Spinal cord (tissue), 10 donors: ENCODE results near the gene CPNE2. TPM values are rescaled to one million over a fixed set of nuclear protein-coding genes. Genes with fewer than 3 reads are reported as not detected.
A peak's percentile ranks its signal among the peaks of the same experiment; 100 is the strongest.
"Not testable (repeated sequence)": the region's sequence is repeated elsewhere in the genome, so short reads cannot be mapped to it uniquely, and the experiment has no call there.

Source experiments
- DNase-seq, 6 donors: peaks; one replicate each; pipeline versions ENCODE4 v3.0.0 to v3.0.0-alpha.2; 2013 to 2015; ENCODE audit warnings: low spot score in 6 of 6, low read depth in 4 of 6
- H3K27ac ChIP-seq: one replicate; pipeline ENCODE4 v1.5.1; 2013; ENCODE audit warnings: low read depth, low read length, control low read depth
- H3K27me3 ChIP-seq: one replicate; pipeline ENCODE4 v1.6.1; 2013; ENCODE audit warnings: low read length; ENCODE audit not compliant: control insufficient read depth, insufficient read depth
- H3K36me3 ChIP-seq: one replicate; pipeline ENCODE4 v1.6.1; 2013; ENCODE audit warnings: low read length; ENCODE audit not compliant: control insufficient read depth, insufficient read depth
- H3K4me1 ChIP-seq: one replicate; pipeline ENCODE4 v1.6.1; 2013; ENCODE audit warnings: low read length; ENCODE audit not compliant: control insufficient read depth, insufficient read depth
- H3K4me3 ChIP-seq: one replicate; pipeline ENCODE4 v1.5.1; 2013; ENCODE audit warnings: low read depth, low read length, control low read depth
- H3K9me3 ChIP-seq: one replicate; pipeline ENCODE4 v1.6.1; 2013; ENCODE audit warnings: low read length; ENCODE audit not compliant: control insufficient read depth, insufficient read depth
- WGBS: methylation state at CpG from one replicate; pipeline ENCODE4 v1.1.5; 2013; ENCODE audit warnings: missing lambda C conversion rate; ENCODE audit not compliant: insufficient coverage; 5-methylcytosine and 5-hydroxymethylcytosine counted together
- polyA plus RNA-seq, 2 donors: library from polyadenylated mRNA; unstranded; fragments of 120-200 nt; gene quantifications; one replicate each; pipeline ENCODE4 v1.2.1, GENCODE V29; 2013; ENCODE audit not compliant: insufficient read length in 2 of 2
- total RNA-seq, 2 donors: library from RNA; depleted of rRNA in 1 of 2; stranded (reverse); fragments of 120-200 nt in 1 of 2; fragments of >200 nt in 1 of 2; gene quantifications; one replicate each; pipeline versions ENCODE4 v1.2.3 to v1.2.4, GENCODE V29; 2013 to 2014
- donor health status: healthy.

The CPNE2 gene
- total and polyA plus RNA-seq, 4 donors = 56.4 to 197 (median 121) TPM

DNA sequence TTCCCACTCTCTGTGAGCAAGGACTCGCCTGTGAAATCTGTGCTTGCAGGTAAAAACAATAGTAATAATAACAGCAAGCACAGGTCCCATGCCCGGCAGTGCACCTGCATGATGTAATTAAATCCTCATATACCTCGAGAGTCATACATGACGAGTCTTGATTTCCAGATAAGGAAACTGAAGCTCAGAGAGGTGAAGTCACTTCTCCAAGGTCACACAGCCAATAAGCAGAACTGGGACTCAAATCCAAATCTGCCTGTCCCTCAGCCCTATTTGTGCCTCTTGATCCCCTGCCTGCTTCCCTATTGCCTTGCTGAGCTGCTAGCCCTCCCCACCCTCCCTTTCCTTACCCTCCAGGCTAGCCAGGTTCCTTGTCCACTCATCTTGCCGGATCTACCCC is 38.0 kb upstream of the CPNE2 start:
- WGBS = 91% methylated on average over 4 of the region's 5 CpGs
- DNase-seq = no peak
- no peaks in the 10 kb centered on the region for H3K27me3 ChIP-seq
- H3K27ac ChIP-seq = no peak overlapping the region
- peaks cover 5% of the 10 kb centered on the region for H3K4me1 ChIP-seq
- no peak overlapping the region for H3K4me3 ChIP-seq
- no peaks in the 10 kb centered on the region for H3K36me3 ChIP-seq
- no peaks in the 10 kb centered on the region for H3K9me3 ChIP-seq

DNA sequence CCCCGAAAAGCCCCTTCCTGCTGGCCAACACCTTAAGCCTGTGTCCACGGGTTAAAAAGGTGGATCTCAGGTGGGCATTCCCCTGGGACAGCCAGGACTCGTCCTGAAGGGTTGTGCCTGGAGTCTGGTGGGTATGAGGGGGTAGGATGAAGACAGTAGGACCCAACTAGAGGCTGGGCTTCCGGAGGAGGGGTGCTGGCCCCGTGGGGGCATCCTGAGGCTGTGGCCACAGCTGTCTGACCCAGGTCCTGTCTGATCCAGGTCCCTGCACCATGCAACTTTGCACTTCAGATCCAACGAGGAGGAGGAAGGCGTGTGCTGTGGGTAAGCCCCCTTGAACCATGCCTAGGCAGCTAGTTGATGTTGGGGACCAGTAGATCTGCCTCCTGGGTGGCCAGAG is 37.6 kb upstream of the CPNE2 start:
- H3K4me1 ChIP-seq = peaks cover 5% of the 10 kb centered on the region
- H3K36me3 ChIP-seq = no peaks in the 10 kb centered on the region
- no peaks in the 10 kb centered on the region for H3K27me3 ChIP-seq
- no peak overlapping the region for H3K27ac ChIP-seq
- WGBS = 83% methylated on average over 7 of the region's 7 CpGs
- H3K9me3 ChIP-seq = no peaks in the 10 kb centered on the region
- no peak for DNase-seq
- no peak overlapping the region for H3K4me3 ChIP-seq

DNA sequence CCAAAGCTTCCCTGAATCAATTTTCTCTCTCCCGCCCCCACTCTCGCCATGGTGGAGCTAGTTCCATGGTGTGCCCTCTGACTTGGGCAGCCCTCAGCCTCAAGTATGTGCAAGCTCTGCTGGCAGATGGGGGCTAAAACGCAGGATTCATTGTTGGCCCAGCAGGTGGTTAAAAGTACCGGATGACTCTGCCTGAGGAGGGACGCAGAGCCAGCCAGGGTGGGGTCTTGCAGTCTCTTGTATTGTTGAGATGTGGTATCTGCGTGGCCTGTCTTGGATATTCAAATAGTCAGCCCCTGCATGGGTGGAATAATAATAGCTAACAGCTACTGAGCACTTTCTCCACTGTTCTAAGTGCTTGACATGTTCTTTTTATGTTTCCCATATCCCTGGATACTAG is 36.7 kb upstream of the CPNE2 start:
- H3K9me3 ChIP-seq = no peaks in the 10 kb centered on the region
- no peak for DNase-seq
- WGBS = 40% methylated on average over 5 of the region's 6 CpGs
- H3K27ac ChIP-seq = no peak overlapping the region
- no peaks in the 10 kb centered on the region for H3K27me3 ChIP-seq
- peaks cover 5% of the 10 kb centered on the region for H3K4me1 ChIP-seq
- no peaks in the 10 kb centered on the region for H3K36me3 ChIP-seq
- H3K4me3 ChIP-seq = no peak overlapping the region

DNA sequence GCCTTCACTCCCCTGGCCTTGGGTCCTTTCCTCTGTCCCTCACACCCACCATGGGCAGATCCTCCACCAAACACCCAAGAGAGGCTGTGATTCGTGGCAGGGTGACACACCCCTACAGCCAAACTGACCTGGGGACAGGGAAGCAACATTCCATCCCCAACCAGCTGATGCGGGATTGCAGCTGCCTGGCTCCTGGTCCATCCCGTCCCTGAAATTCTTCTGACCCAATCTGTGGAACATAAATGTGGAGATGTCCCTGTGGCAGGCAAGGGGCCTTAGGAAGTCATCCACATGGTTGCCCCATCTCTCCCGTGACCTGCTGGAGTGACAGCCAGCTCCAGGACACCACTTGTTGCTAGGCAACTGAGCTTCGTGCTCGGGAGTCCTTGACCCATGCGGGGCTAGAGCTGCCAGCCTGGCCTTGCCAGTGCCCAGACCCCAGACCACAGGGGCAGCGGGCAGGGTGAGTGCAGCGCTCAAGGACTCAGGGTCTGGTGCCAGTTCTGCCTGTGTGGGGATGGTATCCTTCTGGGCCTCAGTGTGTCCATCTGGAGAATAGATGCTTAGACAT is 34.0 kb upstream of the CPNE2 start:
- Histone ChIP-seq H3K4me1 (peaks cover 12% of the 10 kb centered on the region), H3K27me3 (no peaks in the 10 kb centered on the region), H3K27ac (no peak overlapping the region), H3K9me3 (no peaks in the 10 kb centered on the region), H3K36me3 (peaks cover 2% of the 10 kb centered on the region), H3K4me3 (no peak overlapping the region)
- 61% methylated on average over 9 of the region's 9 CpGs for WGBS
- no peak for DNase-seq

DNA sequence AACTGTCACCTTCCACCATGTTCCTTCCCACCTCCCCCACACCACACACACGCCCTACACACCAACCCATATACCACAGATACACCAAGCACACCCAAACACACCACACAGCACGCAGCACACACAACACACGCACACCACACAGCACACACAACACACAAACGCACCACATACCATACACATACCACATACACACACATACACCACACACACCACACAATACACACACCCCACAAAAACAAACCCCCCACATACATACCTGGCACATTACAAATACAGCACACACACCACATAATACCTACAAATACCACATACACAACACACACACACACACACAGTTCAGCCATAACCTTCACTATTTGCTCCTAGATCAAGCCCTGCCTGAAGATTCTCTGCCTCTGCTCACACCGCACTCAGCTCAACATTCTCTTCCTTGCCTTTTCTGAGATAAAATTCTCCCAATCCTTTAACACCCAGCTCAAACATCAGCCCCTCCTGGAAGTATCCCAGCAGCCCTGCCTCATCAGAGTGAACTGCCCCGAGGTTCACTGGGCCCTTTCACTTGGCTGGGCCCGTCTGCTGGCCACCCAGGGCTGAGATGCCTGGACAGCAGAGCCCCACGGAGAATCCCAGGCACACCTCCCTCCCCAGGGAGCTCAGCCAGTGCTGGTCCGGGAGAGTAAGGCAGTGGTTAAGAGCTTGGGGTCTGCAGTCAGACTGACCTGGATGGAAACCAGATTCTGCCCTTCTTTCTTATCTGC is 31.9 kb upstream of the CPNE2 start:
- 84% methylated on average over 8 of the region's 9 CpGs for WGBS
- Histone ChIP-seq H3K27ac (no peak overlapping the region), H3K36me3 (peaks cover 2% of the 10 kb centered on the region), H3K27me3 (no peaks in the 10 kb centered on the region), H3K4me3 (no peak overlapping the region), H3K9me3 (no peaks in the 10 kb centered on the region), H3K4me1 (peaks cover 9% of the 10 kb centered on the region)
- DNase-seq = no peak

DNA sequence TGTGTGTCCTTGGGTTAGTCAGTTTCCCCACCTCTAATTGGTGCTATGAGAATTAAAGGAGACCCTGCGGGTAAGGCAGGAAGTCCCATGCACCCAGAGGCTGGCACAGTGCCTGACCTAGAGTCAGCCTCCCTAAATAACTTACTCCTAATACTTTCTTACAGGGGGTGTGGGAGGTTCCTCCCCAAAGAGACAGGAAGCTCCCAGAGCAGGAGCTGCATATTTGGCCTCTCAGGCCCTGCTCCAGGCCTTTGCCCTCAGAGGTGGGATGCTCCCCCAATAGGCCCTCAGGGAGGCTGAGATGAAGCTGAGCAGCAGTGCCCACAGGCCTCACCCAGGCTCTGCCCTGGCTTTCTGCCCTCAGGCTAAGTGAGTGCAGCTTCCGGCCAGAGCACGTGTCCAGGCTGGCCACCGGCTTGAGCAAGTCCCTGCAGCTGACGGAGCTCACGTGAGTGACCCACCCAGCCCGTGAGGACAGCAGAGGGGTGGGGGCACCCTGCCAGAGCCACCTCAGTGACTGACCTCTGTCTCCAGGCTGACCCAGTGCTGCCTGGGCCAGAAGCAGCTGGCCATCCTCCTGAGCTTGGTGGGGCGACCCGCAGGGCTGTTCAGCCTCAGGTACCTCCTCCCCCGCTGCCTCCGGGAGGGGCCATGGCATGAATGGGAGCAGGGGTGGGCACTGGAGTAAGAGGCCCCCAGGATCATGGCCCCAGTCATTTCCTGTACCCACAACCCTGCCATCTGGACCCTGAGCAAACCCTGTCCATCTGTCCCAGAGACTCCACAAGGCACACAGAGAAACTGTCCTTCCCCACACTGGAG is 31.1 kb upstream of the CPNE2 start:
- no peaks in the 10 kb centered on the region for H3K27me3 ChIP-seq
- no peak overlapping the region for H3K4me3 ChIP-seq
- peaks cover 2% of the 10 kb centered on the region for H3K36me3 ChIP-seq
- H3K27ac ChIP-seq = no peak overlapping the region
- no peaks in the 10 kb centered on the region for H3K9me3 ChIP-seq
- DNase-seq = no peak
- peaks cover 7% of the 10 kb centered on the region for H3K4me1 ChIP-seq
- 57% methylated on average over 10 of the region's 11 CpGs for WGBS

DNA sequence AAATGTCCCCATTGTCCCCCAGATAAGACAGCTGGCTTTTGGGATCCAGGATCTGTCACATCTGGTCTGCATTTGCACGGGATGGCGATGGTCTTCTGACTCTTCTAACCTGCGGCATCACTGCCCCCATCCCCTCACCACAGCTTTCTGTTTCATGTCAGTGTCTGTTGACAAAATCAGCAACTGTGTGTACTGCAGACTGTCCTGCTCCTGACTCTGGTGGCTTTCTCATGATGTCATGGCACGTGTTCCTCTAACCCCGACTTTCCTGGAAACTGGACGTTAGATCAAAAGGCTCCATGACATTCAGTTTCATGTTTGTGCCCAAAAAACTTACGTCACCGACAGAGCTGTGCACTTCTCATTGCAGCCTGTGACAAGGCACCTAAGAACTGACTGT is 30.1 kb upstream of the CPNE2 start:
- no peak for DNase-seq
- Histone ChIP-seq H3K36me3 (peaks cover 2% of the 10 kb centered on the region), H3K27ac (peak overlapping the region; percentile 6), H3K27me3 (no peaks in the 10 kb centered on the region), H3K4me1 (peaks cover 7% of the 10 kb centered on the region), H3K9me3 (no peaks in the 10 kb centered on the region), H3K4me3 (no peak overlapping the region)
- WGBS = 56% methylated on average over 6 of the region's 8 CpGs

DNA sequence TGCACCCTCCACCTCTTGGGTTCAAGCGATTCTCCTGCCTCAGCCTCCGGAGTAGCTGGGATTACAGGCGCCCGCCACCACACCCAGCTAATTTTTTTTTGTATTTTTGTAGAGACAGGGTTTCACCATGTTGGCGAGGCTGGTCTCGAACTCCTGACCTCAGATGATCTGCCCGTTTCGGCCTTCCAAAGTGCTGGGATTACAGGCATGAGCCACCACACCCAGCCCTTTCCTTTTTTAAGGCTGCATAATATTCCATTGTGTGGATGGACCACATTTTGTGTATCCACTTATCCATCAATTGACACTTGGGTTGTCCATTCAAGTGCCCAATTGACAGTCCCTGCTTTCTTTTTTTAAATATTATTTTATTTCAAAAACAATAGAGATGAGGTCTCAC is 29.2 kb upstream of the CPNE2 start:
- not testable (repeated sequence) for H3K4me3 ChIP-seq, H3K27me3 ChIP-seq, H3K9me3 ChIP-seq, H3K36me3 ChIP-seq, H3K27ac ChIP-seq, DNase-seq, H3K4me1 ChIP-seq
- WGBS = no CpG with 5 or more reads among the region's 8 CpGs

DNA sequence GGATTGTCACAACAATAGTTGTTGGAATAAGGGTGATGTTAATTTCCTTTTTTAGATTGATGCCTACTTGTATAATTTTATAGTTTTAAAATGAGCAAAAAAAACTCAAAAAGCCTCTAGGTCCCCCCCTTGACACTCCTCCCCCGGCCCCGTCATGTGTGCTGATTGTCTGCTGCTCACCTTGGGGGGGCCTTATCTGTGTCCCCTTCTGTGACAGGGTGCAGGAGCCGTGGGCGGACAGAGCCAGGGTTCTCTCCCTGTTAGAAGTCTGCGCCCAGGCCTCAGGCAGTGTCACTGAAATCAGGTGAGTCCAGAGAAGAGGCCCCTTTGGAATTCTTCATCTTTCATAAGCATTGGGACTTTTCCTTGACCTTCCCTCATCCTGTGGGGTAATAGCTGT is 27.4 kb upstream of the CPNE2 start:
- H3K9me3 ChIP-seq = no peaks in the 10 kb centered on the region
- no peak overlapping the region for H3K27ac ChIP-seq
- H3K4me3 ChIP-seq = no peak overlapping the region
- H3K27me3 ChIP-seq = no peaks in the 10 kb centered on the region
- no peak for DNase-seq
- peaks cover 2% of the 10 kb centered on the region for H3K36me3 ChIP-seq
- 92% methylated on average over 5 of the region's 5 CpGs for WGBS
- peaks cover 7% of the 10 kb centered on the region for H3K4me1 ChIP-seq
